HL-60/S4 (cell line): ENCODE measurements around the gene SPTSSA.

Source experiments
- in situ Hi-C: fragments of 300-500 bp; cut with MboI; formaldehyde crosslinking; loops from 2 replicates; pipeline ENCODE4 v1.14.3; 2022; ENCODE audit warnings: low sequenced_read_pairs

SPTSSA gene

GRCh38 chr14:34472706-34473279 is 10.8 kb upstream of the SPTSSA start:
- in situ Hi-C loops = no loop called here

- in situ Hi-C loops = no loop called here
Observed at GRCh38 chr14:34470319-34470718, 8.3 kb upstream of the SPTSSA start.

DNA sequence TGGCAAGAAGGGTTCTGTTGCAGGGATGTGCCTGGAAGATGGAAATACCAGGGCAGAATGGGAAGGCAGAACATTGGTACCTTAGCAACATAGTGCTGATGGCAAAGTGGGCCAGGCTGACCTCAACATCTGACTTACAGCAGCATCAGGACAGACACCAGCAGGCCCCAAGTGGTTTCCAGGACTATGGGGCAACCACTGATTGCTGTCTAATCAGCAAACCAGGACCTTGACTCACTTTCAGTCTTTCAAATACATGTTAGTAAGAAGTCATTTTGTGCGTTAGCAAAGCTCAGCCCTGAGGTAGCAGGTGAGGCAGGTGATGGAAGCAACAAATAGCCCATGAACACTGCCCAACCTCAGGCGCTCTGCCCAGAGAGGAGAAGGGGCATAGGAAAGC is 4.7 kb upstream of the SPTSSA start:
- in situ Hi-C loops = no loop called here

GRCh38 chr14:34465069-34465859 is 3.2 kb upstream of the SPTSSA start:
- in situ Hi-C loops = no loop called here

DNA sequence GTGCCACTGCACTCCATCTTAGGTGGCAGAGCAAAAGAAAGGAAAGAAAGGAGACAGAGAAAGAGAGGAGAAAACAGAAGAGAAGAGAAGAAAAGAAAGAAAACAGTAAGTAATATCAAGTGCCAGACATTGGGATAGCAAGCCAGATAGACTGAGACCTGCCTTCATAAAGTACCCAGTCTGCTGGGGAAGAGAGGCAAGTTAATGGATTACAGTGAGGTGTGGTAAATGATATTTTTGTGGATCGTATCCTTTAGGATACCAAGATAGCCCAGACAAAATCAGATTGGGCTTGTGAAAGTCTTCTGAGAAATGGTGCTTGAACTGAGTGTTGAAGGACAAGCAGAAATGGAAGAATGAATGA is 1.5 kb upstream of the SPTSSA start:
- in situ Hi-C loops = no loop called here

DNA sequence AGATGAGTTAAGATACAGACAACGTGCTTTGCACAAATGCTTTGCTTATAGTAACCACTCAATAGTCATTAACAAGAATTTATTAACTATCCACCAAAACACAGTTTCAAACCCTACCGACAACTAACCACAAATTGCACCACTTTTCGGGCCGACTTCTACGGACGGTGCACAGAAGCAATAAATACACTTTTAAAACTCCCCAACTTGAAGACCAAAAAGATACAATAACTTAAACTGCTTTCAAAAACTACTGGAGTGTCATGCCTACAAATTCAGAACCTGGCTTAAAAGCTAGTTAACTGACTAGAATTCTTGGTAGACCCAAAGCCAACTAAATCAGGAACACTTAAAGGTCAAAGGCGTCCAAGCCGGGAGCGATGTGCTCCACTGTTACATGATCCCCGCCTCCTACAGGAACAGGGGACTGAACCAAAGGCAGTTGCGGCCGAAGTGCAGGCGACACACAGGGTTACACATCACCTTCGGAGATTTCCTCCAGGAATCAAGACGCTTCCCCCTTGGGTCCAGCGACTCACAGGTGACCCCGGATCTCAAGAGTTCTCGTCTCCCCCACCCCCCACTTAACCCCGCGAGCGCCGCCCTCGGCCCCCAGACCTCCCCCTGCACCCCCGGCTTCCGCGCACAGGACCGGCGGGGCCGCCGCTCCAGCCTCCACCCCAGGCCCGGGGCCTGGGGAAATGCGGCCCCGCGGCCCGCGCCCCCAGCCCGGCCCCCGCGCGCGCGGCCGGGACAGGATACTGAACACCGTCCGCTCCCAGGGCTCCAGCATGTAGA is 507 bp downstream of the SPTSSA start:
- in situ Hi-C loops = no loop called here

DNA sequence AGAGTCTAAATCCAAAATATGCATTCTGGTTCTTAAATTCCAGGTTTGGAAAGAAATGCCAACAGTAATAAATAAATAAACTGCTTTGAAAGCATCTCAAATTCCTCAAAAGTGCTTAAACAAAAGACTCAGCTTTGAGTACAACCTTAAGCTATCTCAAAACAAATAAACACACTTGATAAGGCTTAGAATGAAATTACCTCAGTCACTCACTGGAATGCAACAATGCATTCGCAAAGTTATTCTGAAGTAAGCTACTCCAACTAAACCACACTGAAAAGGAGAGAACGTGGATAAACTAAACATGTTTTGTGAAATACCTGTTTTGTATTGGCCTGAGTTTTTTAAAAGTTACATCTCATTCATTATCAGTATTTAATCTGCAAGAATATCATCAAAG is 1.2 kb downstream of the SPTSSA start:
- in situ Hi-C loops = no loop called here

GRCh38 chr14:34460295-34460694 is 1.7 kb downstream of the SPTSSA start:
- in situ Hi-C loops = no loop called here

GRCh38 chr14:34457186-34457585 is 4.9 kb downstream of the SPTSSA start:
- in situ Hi-C loops = no loop called here

- in situ Hi-C loops = no loop called here
Observed at GRCh38 chr14:34453226-34453625, 8.8 kb downstream of the SPTSSA start.

DNA sequence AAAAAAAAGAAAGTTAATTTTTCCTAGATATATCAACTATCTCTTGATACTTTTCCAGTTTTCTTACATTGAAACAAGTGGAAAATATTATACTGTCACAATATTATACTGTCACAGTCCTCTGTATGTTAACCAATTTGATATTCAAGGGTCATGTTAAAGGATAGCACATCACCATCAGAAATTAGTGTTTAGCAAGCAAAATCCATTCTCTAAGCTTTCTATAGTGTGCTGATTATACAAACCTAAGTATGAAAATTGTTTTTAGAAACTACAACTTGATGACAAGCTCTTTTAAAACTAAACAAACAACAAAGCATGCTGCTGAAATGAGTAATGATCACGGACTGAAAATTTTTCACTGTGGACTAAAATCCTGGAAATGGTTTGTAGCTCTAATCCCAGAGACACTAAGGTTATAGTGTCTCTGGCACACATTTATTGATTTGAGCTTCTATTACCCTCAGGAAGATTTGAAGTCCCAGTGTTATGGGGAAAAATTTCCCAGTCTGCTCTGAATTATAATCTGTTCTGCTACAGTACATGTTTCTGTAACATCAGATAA is 9.7 kb downstream of the SPTSSA start:
- in situ Hi-C loops = no loop called here

GRCh38 chr14:34450958-34451357 is 11.1 kb downstream of the SPTSSA start:
- in situ Hi-C loops = no loop called here

DNA sequence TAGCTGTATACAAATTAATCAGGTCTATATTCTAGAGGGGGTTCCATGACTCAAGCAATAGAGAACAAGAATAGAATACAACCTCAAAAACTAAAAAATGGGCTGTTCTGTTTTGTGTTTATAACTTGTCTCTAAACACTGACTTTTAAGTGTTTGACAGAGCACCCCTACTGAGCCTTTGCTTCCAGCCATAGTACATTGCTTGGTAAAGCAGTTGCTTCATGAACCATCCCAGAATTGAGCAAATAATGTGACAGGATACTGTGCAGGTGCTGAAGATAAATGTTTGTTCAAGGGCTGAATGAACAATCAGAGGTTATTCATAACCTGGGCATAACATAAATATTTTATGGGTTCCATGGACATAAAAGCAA is 11.5 kb downstream of the SPTSSA start:
- in situ Hi-C loops = no loop called here

DNA sequence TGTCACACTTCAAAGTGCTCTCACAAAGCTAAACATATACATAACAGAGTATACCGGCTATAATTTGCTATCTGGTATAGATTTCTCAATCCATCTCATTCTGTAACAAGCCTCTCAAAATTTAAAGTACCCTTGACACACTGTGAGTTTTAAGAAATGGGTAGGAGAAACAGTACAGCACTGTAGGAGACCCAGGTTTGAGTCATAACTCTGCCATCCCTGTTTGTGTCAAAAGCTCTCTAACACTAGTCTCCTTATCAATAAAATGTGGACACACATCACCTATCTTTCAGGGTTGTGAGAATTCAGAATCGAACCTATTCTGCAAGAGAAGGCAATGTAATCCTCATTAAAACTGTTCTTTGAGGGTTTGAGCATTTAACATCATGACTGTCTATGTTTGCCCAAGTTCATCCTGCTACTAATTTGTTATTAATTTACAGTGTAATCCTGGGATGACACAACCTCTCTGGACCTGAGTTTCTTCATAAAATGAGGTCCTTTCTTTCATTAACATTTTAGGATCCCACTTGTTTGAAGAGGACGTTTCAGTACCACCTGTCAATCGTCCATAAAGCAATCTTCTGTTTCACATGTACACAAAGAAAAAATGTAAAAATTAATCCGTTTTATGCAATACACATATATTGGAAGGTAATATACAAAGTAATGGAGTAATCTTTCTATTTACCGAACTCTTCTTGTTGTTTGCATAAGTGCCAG is 12.1 kb downstream of the SPTSSA start:
- in situ Hi-C loops = no loop called here

DNA sequence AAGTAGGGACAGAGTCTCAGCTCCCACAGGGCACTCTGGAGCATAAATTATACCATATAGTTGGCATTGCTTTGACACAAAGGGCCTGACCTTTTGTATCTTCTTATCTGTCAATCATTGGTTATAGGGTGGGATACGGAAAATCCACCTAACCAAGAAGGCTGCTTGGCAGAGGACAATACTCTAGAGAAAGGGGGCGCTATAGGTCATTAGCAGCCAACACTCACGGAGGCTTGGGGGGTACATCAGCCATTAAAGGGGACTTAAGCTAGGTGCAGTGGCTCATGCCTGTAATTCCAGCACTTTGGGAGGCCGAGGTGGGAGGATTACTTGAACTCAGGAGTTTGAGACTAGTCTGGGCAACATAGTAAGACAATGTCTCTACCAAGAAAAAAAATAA is 22.9 kb downstream of the SPTSSA start:
- in situ Hi-C loops = no loop called here

DNA sequence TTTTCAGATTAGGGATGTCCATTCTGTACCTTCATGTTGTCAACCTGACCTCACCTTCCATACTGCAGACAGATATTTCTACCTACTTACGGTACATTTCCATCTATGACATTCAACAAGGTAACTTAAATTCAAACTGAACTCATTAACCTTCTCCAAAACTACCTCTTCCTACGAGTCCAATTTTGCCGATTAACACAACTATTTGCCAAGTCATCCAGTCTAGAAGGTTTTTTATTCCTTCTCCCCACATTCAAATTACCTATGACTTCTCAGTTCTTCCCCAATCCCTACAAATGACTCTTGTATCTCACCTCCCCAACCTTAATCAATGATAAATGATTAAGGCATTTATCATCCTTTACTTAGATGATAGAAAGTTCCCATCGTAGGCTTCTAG is 23.6 kb downstream of the SPTSSA start:
- in situ Hi-C loops = no loop called here

GRCh38 chr14:34437729-34438080 is 24.3 kb downstream of the SPTSSA start:
- in situ Hi-C loops = no loop called here

DNA sequence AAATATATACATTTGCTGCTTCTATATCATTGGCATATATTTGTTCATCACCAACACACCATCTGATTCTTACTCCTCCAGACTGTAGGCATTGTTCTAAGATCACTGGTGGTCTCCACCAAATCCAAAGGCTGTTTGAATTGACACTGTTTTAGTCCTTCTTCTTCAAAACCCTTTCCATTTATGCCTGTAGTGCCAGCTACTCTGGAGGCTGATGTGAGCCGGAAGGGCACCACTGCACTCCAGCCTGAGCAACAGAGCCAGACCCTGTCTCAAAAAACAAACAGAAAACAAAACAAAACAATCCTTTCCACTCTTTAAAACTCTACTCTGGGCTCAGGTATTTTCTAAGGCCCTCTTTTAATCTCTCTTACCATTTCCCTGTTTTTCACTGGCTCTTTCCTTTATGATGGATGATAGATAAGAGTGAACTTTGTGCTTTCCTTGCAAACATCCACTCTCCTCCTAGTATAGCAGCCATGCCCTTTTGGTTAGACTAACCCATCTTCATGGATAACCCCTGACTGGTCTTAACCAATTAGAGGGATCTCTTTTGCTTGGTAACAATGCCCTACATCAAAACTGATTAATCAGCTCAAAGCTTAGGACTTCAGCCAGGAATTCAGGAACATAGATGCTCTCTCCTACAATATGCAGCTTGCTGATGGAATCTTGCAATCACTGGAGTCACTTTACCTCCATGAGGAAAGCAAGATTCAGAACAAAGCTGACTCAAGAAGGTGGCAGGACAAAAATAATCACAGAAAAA is 24.9 kb downstream of the SPTSSA start:
- in situ Hi-C loops = no loop called here

DNA sequence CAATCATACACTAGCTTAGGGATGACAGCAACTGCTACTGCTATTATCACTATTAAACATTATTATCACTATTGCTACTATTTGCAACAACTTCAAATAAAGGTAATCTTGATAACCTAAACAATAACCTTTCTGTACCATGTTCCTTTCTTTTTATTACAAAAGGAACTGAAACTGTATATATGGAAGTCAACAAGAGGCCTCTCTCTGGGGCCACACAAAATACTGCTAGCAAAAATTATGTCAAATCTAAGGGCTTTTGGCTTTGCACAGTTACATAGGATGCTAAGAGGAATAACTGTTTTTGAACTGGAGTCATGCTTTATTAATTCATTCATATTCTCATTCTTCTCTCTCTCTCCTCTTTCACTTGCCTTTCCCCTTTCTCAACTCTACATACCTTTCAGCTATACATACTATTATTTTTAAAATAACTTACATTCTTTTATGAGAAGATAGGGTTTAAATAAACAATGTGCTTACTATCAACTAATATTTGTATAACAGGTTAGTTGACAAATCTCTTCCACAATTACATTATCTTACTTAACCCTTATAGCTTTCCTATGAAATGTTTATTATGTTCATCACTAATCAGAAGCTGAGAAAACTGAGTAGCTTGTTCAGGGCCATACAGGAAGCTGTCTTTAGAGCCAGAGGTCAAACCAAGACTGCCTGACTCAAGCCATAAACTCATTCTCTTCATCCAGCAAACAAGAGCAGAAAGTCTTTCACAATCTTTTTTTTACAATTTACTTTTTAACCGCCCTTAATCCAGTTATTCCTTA is 25.7 kb downstream of the SPTSSA start:
- in situ Hi-C loops = no loop called here

DNA sequence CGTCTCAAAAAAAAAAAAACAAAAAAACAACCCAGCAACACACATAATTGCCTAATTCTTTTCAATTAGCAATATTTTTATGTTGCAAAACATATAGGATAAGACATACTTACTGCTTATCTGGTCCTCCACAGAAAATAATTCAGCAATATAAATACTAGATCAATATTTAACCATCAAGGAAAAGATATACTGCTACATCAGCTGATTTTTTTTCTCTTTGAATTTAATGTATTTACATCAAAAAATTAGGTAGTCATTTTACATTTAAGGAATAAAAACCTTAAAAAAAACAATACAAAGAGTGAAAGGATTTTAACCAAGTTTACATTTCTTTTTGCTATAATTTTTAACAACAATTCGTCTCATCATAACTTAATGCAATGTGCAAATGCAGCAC is 28.1 kb downstream of the SPTSSA start:
- in situ Hi-C loops = no loop called here
